NCI-H2029 (cell line): Measurements from ENCODE around the gene SH3PXD2B.
"Not testable (repeated sequence)": the region's sequence is repeated elsewhere in the genome, so short reads cannot be mapped to it uniquely, and the experiment has no call there.

Experiments
- DNase-seq: peaks from one replicate; lab custom pipeline; 2025; lab: John Stamatoyannopoulos, UW

Gene SH3PXD2B

GRCh38 chr5:172399826-172400225, 54.5 kb downstream of the SH3PXD2B start:
- no peak for DNase-seq

GRCh38 chr5:172399336-172399735, 55.0 kb downstream of the SH3PXD2B start:
- no peak for DNase-seq

- not testable (repeated sequence) for DNase-seq
Measured at GRCh38 chr5:172398645-172399044, 55.7 kb downstream of the SH3PXD2B start.

GRCh38 chr5:172396994-172397393, 57.3 kb downstream of the SH3PXD2B start:
- not testable (repeated sequence) for DNase-seq

- no peak for DNase-seq
Measured at GRCh38 chr5:172396220-172396619, 58.1 kb downstream of the SH3PXD2B start.

- DNase-seq: no peak
Measured at GRCh38 chr5:172395483-172395882, 58.8 kb downstream of the SH3PXD2B start.

- no peak for DNase-seq
Measured at GRCh38 chr5:172389578-172390112, 64.7 kb downstream of the SH3PXD2B start.

- no peak for DNase-seq
Measured at GRCh38 chr5:172388246-172388733, 66.0 kb downstream of the SH3PXD2B start.

- no peak for DNase-seq
Measured at GRCh38 chr5:172385707-172386106, 68.6 kb downstream of the SH3PXD2B start.

GRCh38 chr5:172385010-172385563, 69.2 kb downstream of the SH3PXD2B start:
- DNase-seq: no peak

- peak; percentile 95 for DNase-seq
Measured at GRCh38 chr5:172383191-172383802, 71.0 kb downstream of the SH3PXD2B start.

GRCh38 chr5:172380987-172381643, 73.2 kb downstream of the SH3PXD2B start:
- peak; percentile 71 for DNase-seq

- peak; percentile 34 for DNase-seq
Measured at GRCh38 chr5:172380301-172380986, 73.9 kb downstream of the SH3PXD2B start.

- DNase-seq: no peak
Measured at GRCh38 chr5:172379481-172379880, 74.8 kb downstream of the SH3PXD2B start.

GRCh38 chr5:172377856-172378255, 76.5 kb downstream of the SH3PXD2B start:
- DNase-seq: no peak

GRCh38 chr5:172377438-172377837, 76.9 kb downstream of the SH3PXD2B start:
- no peak for DNase-seq

- no peak for DNase-seq
Measured at GRCh38 chr5:172374783-172375182, 79.5 kb downstream of the SH3PXD2B start.

- DNase-seq: no peak
Measured at GRCh38 chr5:172373680-172374079, 80.6 kb downstream of the SH3PXD2B start.

GRCh38 chr5:172371684-172372083, 82.6 kb downstream of the SH3PXD2B start:
- DNase-seq: no peak

- no peak for DNase-seq
Measured at GRCh38 chr5:172370648-172371545, 83.4 kb downstream of the SH3PXD2B start.

- no peak for DNase-seq
Measured at GRCh38 chr5:172370237-172370640, 84.1 kb downstream of the SH3PXD2B start.
